Hepatocyte (in vitro differentiated cells): ENCODE data around the gene PLD1.

Experiments used
- EZH2 ChIP-seq: fragments of 200-600 bp; sonication (generic); IDR thresholded peaks from 2 replicates; pipeline ENCODE4 v1.6.1; 2016; ENCODE audit warnings: antibody characterized with exemption, mild to moderate bottlenecking, borderline replicate concordance
- TF ChIP-seq, protein P1 (sequence below): fragments of 200-600 bp; sonication (generic); IDR thresholded peaks from 2 replicates; pipeline ENCODE4 v1.5.1; 2016; ENCODE audit warnings: antibody characterized with exemption, mild to moderate bottlenecking; ENCODE audit not compliant: poor library complexity

DNA sequence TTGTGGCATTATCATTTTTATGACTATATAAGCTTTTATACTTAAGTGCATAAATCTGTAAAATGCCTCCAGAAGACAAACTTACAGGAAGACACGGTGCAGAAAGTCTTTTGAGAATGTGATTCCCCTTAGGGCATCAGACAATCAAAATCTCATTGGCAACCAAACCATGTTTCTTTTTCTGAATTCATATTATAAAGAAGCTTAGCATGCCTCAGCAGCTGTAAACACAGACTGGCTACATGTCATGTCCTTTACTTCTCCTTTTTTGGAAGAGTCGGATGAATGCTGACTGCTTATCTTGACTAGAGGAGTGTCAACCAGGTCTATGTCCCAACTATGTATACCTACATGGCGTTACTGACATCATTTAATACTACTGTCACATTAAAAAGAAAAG, 150.1 kb downstream of the PLD1 start:
- TF ChIP-seq, protein P1, sequence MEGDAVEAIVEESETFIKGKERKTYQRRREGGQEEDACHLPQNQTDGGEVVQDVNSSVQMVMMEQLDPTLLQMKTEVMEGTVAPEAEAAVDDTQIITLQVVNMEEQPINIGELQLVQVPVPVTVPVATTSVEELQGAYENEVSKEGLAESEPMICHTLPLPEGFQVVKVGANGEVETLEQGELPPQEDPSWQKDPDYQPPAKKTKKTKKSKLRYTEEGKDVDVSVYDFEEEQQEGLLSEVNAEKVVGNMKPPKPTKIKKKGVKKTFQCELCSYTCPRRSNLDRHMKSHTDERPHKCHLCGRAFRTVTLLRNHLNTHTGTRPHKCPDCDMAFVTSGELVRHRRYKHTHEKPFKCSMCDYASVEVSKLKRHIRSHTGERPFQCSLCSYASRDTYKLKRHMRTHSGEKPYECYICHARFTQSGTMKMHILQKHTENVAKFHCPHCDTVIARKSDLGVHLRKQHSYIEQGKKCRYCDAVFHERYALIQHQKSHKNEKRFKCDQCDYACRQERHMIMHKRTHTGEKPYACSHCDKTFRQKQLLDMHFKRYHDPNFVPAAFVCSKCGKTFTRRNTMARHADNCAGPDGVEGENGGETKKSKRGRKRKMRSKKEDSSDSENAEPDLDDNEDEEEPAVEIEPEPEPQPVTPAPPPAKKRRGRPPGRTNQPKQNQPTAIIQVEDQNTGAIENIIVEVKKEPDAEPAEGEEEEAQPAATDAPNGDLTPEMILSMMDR = no peak
- TF ChIP-seq EZH2 = no peak
